HEK293 (cell line): ENCODE data around the gene RIMS1.

ENCODE experiments used
- EGR2 ChIP-seq: fragments of 450-650 bp; formaldehyde crosslinking; IDR thresholded peaks from 2 replicates; pipeline ENCODE4 v1.5.1; 2016; ENCODE audit warnings: low read depth, missing biosample characterization, missing genetic modification characterization
- PRDM10 ChIP-seq: fragments of 450-650 bp; formaldehyde crosslinking; IDR thresholded peaks from 2 replicates; pipeline ENCODE4 v1.5.1; 2016; ENCODE audit warnings: missing biosample characterization, missing genetic modification characterization
- ZBTB1 ChIP-seq: fragments of 450-650 bp; formaldehyde crosslinking; IDR thresholded peaks from 2 replicates; pipeline ENCODE4 v1.5.1; 2016; ENCODE audit warnings: missing biosample characterization, missing genetic modification characterization
- ZNF2 ChIP-seq: fragments of 450-650 bp; formaldehyde crosslinking; IDR thresholded peaks from 2 replicates; pipeline ENCODE4 v1.5.1; 2016; ENCODE audit warnings: missing biosample characterization, missing genetic modification characterization
- ZNF311 ChIP-seq: fragments of 450-650 bp; formaldehyde crosslinking; IDR thresholded peaks from 2 replicates; pipeline ENCODE4 v1.5.1; 2017; ENCODE audit warnings: missing biosample characterization, missing genetic modification characterization, borderline replicate concordance
- ZNF521 ChIP-seq: fragments of 450-650 bp; formaldehyde crosslinking; IDR thresholded peaks from 2 replicates; pipeline ENCODE4 v1.5.1; 2017; ENCODE audit warnings: missing biosample characterization, mild to moderate bottlenecking, missing genetic modification characterization
- ZSCAN16 ChIP-seq: fragments of 450-650 bp; formaldehyde crosslinking; IDR thresholded peaks from 2 replicates; pipeline ENCODE4 v1.5.1; 2016; ENCODE audit warnings: missing biosample characterization, missing genetic modification characterization
- ZSCAN5A ChIP-seq: fragments of 450-650 bp; formaldehyde crosslinking; IDR thresholded peaks from 2 replicates; pipeline ENCODE4 v1.5.1; 2016; ENCODE audit warnings: missing biosample characterization, missing genetic modification characterization
- TF ChIP-seq, protein P1 (sequence below): fragments of 450-650 bp; formaldehyde crosslinking; IDR thresholded peaks from 2 replicates; pipeline ENCODE4 v1.5.1; 2016; ENCODE audit warnings: missing biosample characterization, missing genetic modification characterization

GRCh38 chr6:72175916-72176315 lies 289.6 kb downstream of the RIMS1 start:
- TF ChIP-seq EGR2 (no peak), ZSCAN16 (no peak), ZSCAN5A (tag by site-specific recombination) (no peak), ZNF521 (tag by site-specific recombination) (no peak), PRDM10 (tag by site-specific recombination) (no peak), ZNF2 (tag by site-specific recombination) (no peak), ZNF311 (tag by site-specific recombination) (no peak), ZBTB1 (tag by site-specific recombination) (no peak)
- TF ChIP-seq, protein P1, sequence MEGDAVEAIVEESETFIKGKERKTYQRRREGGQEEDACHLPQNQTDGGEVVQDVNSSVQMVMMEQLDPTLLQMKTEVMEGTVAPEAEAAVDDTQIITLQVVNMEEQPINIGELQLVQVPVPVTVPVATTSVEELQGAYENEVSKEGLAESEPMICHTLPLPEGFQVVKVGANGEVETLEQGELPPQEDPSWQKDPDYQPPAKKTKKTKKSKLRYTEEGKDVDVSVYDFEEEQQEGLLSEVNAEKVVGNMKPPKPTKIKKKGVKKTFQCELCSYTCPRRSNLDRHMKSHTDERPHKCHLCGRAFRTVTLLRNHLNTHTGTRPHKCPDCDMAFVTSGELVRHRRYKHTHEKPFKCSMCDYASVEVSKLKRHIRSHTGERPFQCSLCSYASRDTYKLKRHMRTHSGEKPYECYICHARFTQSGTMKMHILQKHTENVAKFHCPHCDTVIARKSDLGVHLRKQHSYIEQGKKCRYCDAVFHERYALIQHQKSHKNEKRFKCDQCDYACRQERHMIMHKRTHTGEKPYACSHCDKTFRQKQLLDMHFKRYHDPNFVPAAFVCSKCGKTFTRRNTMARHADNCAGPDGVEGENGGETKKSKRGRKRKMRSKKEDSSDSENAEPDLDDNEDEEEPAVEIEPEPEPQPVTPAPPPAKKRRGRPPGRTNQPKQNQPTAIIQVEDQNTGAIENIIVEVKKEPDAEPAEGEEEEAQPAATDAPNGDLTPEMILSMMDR (tag by site-specific recombination) = no peak
